GM21381 (cell line): ENCODE measurements around the gene HARS2.
"Not testable (repeated sequence)": the region's sequence is repeated elsewhere in the genome, so short reads cannot be mapped to it uniquely, and the experiment has no call there.

Experiments used
- ATAC-seq: cut with Tn5 transposase; IDR thresholded peaks from one replicate; pipeline ENCODE4 v1.9.1; 2021; ENCODE audit warnings: mild to moderate bottlenecking, moderate library complexity; ENCODE audit not compliant: unreplicated experiment

HARS2 gene

GRCh38 chr5:140696891-140697492 lies 5.7 kb downstream of the HARS2 start:
- ATAC-seq: no peak

- ATAC-seq: peak; percentile 97
These were observed 9.2 kb downstream of the HARS2 start, which contains the start of gene ZMAT2 for GRCh38 chr5:140700177-140701144. Gene ZMAT2 (plus strand): TSS chr5:140700447. CDS start chr5:140700461, 14 bp downstream.

GRCh38 chr5:140707812-140708211 lies 16.6 kb downstream of the HARS2 start:
- ATAC-seq: no peak

GRCh38 chr5:140708787-140709186 lies 17.5 kb downstream of the HARS2 start:
- ATAC-seq: not testable (repeated sequence)

- peak; percentile 87 for ATAC-seq
These were observed 19.8 kb downstream of the HARS2 start for GRCh38 chr5:140710899-140711552.

GRCh38 chr5:140711794-140712193 lies 20.5 kb downstream of the HARS2 start:
- ATAC-seq: no peak

- no peak for ATAC-seq
These were observed 22.4 kb downstream of the HARS2 start for GRCh38 chr5:140713562-140714094.

GRCh38 chr5:140716238-140716637 lies 25.0 kb downstream of the HARS2 start:
- not testable (repeated sequence) for ATAC-seq

- ATAC-seq: no peak
These were observed 27.0 kb downstream of the HARS2 start for GRCh38 chr5:140718266-140718592.

GRCh38 chr5:140720738-140721137 lies 29.5 kb downstream of the HARS2 start:
- ATAC-seq: not testable (repeated sequence)

GRCh38 chr5:140721395-140721794 lies 30.1 kb downstream of the HARS2 start:
- ATAC-seq: not testable (repeated sequence)

GRCh38 chr5:140725799-140726471 lies 34.7 kb downstream of the HARS2 start:
- ATAC-seq: peak; percentile 96

GRCh38 chr5:140733098-140733497 lies 41.8 kb downstream of the HARS2 start:
- ATAC-seq: no peak

GRCh38 chr5:140734354-140734753 lies 43.1 kb downstream of the HARS2 start:
- ATAC-seq: no peak

GRCh38 chr5:140737486-140737885 lies 46.2 kb downstream of the HARS2 start:
- no peak for ATAC-seq

- no peak for ATAC-seq
These were observed 50.7 kb downstream of the HARS2 start for GRCh38 chr5:140741967-140742366.
